ES-I3 (cell line): ENCODE measurements around the gene TADA2A.
"Not testable (repeated sequence)": the region's sequence is repeated elsewhere in the genome, so short reads cannot be mapped to it uniquely, and the experiment has no call there.

ENCODE experiments used
- H3K36me3 ChIP-seq: 2 replicates; pipeline ENCODE4 v1.6.1; 2013; ENCODE audit warnings: mild to moderate bottlenecking, low read length, control low read depth, moderate library complexity; ENCODE audit not compliant: insufficient read depth
- H3K4me1 ChIP-seq: 2 replicates; pipeline ENCODE4 v1.6.1; 2013; ENCODE audit warnings: mild to moderate bottlenecking, control low read depth, low read length; ENCODE audit not compliant: insufficient read depth
- H3K9ac ChIP-seq: 2 replicates; pipeline ENCODE4 v1.6.1; 2013; ENCODE audit warnings: low read depth, mild to moderate bottlenecking, low read length, moderate library complexity
- H3K9me3 ChIP-seq: 2 replicates; pipeline ENCODE4 v1.6.1; 2013; ENCODE audit warnings: mild to moderate bottlenecking, low read length, moderate library complexity; ENCODE audit not compliant: control insufficient read depth, insufficient read depth

Gene TADA2A

DNA sequence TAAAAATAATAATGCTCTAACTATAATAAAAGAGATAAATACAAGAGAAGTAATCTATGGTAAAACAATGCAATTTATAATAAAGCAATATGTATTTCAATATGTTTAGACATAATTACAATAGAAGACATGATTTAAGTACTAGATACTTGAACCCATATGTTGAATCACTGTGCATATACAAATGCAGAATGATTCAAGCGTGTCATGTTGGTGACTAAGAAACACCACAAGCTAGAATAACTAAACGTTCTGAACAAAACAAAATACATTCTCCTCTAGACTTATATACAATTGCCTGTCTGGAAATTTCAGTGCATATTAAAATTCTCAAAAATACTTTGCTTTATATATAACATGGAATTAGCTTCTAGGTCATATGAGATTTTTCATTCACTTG, 11.2 kb downstream of the TADA2A start:
- H3K4me1 ChIP-seq, result no peaks in the 10 kb centered on the region
- no peak overlapping the region for H3K9ac ChIP-seq
- H3K36me3 ChIP-seq, result peaks cover 5% of the 10 kb centered on the region; the same call in 1 of the 2 replicates
- no peaks in the 10 kb centered on the region for H3K9me3 ChIP-seq

DNA sequence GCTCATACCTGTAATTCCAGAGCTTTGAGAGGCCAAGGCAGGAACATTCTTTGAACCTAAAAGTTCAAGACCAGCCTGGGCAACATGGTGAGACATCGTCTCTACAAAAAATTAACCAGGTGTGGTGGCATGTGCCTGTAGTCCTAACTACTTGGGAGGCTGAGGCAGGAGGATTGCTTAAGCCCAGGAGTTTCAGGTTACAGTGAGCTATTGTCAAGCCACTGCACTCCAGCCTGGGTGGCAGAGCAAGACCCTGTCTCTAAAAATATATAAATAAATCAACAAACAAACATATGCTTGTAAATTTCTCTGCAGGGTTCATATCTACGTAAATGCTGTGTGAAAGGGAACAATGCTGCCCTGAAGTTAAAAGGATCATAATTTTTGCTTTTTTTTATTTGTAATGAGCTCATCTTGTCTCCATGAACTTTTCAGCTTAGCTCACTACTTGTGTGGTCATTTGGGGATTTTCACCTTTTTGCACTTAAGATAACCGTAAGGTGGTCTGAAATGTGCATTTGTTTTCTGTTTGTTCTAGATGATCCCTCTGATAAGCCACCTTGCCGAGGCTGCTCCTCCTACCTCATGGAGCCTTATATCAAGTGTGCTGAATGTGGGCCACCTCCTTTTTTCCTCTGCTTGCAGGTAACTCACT, 16.4 kb downstream of the TADA2A start:
- Histone ChIP-seq H3K9me3 (no peaks in the 10 kb centered on the region), H3K4me1 (no peaks in the 10 kb centered on the region), H3K36me3 (peaks cover 5% of the 10 kb centered on the region), H3K9ac (no peak overlapping the region)

DNA sequence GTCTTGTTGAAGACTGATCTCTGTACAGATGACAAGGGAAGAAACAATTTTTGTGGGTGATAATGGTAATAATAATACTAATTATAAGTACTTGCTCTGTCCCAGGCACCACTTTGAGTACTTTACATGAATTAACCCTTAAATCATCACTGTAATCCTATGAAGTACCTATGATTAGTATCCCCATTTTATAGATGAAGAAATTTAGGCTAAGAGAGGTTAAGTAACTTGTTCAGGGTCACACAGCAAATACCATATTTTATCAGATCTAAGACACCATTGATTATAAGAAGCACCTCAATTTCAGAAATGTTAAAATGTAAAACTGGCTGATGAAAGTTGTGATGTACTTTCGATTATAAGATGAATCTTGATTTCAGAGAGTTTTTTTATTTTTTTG, 18.6 kb downstream of the TADA2A start:
- peaks cover 5% of the 10 kb centered on the region for H3K36me3 ChIP-seq
- H3K9ac ChIP-seq, result no peak overlapping the region
- no peaks in the 10 kb centered on the region for H3K9me3 ChIP-seq
- peaks cover 3% of the 10 kb centered on the region; the same call in 1 of the 2 replicates for H3K4me1 ChIP-seq

DNA sequence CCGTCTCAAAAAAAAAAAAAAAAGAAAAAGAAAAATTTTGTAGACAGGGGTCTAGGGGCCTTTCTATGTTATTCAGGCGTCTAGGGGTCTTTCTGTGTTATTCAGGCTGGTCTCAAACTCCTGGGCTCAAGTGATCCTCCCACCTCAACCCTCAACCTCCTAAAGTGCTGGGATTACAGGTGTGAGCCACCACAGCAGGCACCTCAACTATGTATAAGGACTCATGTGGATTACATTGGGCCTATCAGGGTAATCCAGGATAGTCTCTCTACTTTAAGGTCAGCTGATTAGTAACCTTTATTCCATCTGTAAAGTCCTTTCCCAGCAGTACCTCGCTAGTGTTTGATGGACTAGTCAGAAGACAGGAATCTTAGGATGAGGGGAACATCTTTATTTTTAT, 22.4 kb downstream of the TADA2A start:
- H3K36me3 ChIP-seq, result no peaks in the 10 kb centered on the region; the same call in 1 of the 2 replicates
- H3K9ac ChIP-seq, result no peak overlapping the region
- peaks cover 3% of the 10 kb centered on the region; the same call in 1 of the 2 replicates for H3K4me1 ChIP-seq
- H3K9me3 ChIP-seq, result no peaks in the 10 kb centered on the region

DNA sequence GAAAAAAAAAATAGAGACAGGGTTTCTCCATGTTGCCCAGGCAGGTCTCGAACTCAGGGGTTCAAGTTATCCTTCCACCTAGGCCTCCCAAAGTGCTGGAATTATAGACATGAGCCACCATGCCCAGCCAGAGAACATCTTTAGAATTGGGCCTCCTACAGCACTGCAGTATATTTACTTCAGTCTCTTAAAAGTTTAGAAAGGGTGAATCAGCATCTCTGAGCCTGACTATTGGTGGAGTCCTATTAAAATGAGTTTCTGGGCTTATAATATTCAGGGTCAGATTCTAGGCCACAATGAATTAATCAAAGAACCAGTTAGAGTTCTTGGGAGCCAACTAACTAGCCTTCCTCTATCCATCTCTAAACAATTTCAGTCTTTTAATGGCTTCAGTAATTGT, 22.8 kb downstream of the TADA2A start:
- no peaks in the 10 kb centered on the region for H3K9me3 ChIP-seq
- no peaks in the 10 kb centered on the region; the same call in 1 of the 2 replicates for H3K36me3 ChIP-seq
- H3K9ac ChIP-seq, result no peak overlapping the region
- peaks cover 3% of the 10 kb centered on the region; the same call in 1 of the 2 replicates for H3K4me1 ChIP-seq

DNA sequence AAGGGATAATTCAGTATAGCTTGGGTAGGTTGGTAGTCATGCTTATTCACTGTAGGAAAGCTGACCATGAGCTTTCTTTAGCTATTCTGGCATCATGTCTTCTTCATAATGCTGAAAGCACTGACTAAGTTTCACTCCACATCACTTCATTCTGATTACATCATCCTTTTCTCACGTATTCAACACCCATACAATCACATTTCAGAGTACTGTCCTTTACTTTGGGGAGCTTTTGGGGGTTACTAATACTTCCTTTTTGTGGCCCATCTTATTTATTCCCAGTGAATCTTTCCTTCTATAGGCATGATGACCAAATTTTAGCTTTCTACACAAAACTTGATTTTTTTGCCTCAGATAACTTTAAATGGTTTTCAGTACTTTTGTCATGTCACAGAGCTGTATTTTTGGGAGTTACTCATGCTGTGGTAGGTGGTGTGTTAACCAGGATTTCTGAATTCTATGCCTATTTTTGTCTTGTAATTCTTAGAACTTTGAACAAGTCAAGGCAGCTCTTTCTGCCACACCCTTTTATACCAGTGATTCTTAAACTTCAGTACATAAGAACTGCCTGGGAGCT, 23.5 kb downstream of the TADA2A start:
- H3K4me1 ChIP-seq, result peaks cover 3% of the 10 kb centered on the region; the same call in 1 of the 2 replicates
- no peak overlapping the region for H3K9ac ChIP-seq
- no peaks in the 10 kb centered on the region; the same call in 1 of the 2 replicates for H3K36me3 ChIP-seq

DNA sequence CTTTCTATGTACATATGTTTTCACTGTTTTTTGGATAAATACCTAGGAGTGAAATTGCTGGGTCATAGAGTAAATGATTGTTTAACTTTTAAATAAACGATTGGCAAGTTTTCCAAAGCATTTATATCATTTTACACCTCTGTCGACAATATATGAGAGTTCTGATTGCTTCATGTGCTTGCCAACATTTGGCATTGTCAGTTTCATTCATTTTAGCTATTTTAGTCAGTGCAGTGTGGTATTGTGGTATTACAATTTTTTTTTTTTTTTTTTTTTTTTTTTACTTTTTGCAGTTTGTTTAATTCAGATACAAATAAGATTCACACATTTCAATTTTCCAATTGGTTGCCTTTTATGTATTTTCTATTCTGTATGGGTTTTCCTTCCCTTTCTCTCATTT, 26.0 kb downstream of the TADA2A start:
- Histone ChIP-seq H3K9me3 (no peaks in the 10 kb centered on the region), H3K9ac (no peak overlapping the region), H3K4me1 (peaks cover 3% of the 10 kb centered on the region; the same call in 1 of the 2 replicates), H3K36me3 (no peaks in the 10 kb centered on the region; the same call in 1 of the 2 replicates)

More for the DNA sequence above, 23.5 kb downstream of the TADA2A start:
- no peaks in the 10 kb centered on the region for H3K9me3 ChIP-seq

DNA sequence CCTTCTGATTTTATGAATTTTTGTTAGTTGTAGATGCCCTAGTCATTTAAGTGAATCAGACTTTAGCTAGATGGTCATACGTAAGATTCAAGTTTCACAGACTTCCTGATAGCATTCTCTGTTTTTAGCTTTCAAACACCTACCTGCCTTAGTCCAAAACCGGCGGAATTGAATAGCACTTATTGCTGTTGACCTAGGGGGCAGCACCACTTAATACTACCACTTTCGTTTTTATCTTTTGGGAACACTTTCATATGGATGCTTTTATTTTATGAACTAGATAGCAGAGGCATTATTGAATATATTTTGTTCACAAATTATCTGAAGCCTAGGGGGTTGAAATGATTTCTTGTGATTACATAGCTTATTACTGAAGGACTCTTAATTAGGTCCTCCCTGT, 31.5 kb downstream of the TADA2A start:
- H3K9me3 ChIP-seq, result no peaks in the 10 kb centered on the region
- peaks cover 5% of the 10 kb centered on the region; the same call in 1 of the 2 replicates for H3K36me3 ChIP-seq
- H3K9ac ChIP-seq, result no peak overlapping the region
- no peaks in the 10 kb centered on the region for H3K4me1 ChIP-seq

DNA sequence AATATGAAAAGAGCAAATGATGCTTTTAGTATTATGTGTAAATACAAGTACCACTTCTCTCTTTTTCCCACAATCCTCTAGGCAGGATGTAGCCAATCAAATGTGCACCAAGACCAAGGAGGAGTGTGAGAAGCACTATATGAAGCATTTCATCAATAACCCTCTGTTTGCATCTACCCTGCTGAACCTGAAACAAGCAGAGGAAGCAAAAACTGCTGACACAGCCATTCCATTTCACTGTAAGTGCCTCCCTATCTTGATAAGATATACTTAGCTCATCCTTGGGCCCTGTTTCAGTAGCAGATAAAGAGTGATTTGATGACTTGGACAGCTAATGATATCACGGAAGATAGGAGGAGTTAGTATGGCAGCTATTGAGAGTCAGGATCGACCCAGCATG, 33.7 kb downstream of the TADA2A start:
- no peak overlapping the region for H3K9ac ChIP-seq
- H3K36me3 ChIP-seq, result peaks cover 5% of the 10 kb centered on the region; the same call in 1 of the 2 replicates

DNA sequence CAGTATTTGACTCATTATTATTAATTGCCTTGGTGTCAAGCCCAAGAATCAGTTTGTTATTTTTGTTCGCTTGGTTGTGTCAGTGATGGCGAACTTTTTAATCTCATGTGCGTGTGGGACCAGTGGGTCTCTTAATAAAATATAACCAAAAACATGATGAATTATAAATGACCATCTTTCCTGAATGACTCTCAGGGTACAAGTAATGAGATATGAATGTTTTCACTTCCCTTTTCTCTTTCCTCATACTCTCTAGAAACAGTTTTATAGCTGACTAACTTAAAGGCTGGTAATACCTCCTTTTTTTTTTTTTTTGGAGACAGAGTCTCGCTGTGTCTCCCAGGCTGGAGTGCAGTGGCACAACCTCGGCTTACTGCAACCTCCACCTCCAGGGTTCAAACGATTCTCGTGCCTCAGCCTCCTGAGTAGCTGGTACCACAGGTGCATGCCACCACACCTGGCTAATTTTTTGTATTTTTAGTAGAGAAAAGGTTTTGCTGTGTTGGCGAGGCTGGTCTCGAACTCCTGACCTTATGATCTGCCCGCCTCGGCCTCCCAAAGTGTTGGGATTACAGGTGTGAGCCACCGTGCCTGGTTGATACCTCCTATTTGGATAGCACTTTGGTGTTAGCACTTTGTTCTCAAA, 34.8 kb downstream of the TADA2A start:
- H3K9ac ChIP-seq, H3K4me1 ChIP-seq, H3K9me3 ChIP-seq, H3K36me3 ChIP-seq: not testable (repeated sequence)

More for the DNA sequence above, 33.7 kb downstream of the TADA2A start:
- no peaks in the 10 kb centered on the region for H3K4me1 ChIP-seq
- H3K9me3 ChIP-seq, result no peaks in the 10 kb centered on the region

DNA sequence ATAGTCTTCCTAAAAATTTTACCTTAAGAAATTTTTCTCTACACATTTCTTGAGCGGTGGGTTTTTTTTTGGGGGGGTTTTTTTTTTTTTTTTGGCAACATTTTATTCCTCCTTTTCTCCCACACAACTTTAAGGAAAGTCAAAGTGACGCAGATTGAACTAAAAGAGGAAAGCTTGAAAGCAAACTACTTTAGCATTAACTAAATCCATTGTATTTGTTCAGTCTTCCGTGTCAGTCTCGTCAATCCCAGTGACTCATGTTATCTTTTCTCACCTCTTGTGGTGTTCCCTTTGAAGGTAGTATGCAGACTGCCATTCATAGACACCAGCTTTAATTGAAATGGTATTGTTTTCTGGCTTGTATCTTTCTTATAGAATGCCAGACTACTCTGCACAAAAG, 39.3 kb downstream of the TADA2A start:
- Histone ChIP-seq H3K36me3 (no peaks in the 10 kb centered on the region; the same call in 1 of the 2 replicates), H3K9ac (no peak overlapping the region), H3K9me3 (no peaks in the 10 kb centered on the region), H3K4me1 (peaks cover 5% of the 10 kb centered on the region; the same call in 1 of the 2 replicates)

DNA sequence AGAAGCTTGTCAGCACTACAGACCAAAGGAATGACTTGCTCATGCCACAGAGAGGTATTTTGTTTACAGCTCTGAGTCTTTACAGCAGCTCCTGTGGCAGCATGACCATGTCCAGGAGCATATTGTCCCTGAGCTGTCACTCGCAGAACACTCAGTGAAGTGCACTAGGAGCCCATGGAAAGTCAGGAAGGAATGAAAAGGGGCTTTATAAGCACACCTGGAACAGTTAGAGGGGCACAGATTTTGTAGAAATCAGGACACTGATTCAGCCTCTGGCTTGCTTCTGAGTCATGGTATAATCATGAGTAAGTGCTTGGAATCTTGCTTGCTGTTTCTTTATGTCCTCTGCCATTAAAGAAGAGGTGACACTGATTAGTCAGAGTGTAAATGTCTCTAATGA, 41.0 kb downstream of the TADA2A start:
- Histone ChIP-seq H3K9me3 (no peaks in the 10 kb centered on the region), H3K9ac (no peak overlapping the region), H3K4me1 (peaks cover 5% of the 10 kb centered on the region; the same call in 1 of the 2 replicates), H3K36me3 (no peaks in the 10 kb centered on the region)

DNA sequence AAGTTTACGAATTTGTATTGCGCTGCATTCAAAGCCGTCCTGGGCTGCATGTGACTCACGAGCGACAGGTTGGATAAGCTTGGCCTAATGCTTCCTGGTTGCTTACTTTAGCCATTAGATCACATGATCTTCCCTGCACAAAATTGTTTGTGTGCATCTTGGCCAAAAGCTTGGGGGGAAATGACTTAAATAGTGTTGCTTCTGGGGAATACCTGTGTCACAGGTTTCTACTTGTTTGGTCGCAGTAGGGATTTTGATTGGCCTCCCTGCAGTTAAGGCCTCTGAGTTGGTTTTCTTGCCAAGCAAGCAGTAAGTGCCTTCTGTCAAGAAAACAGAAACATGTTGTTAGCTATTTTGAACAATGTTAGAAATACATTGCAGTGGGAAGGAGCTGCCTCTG, 43.4 kb downstream of the TADA2A start:
- Histone ChIP-seq H3K4me1 (peaks cover 5% of the 10 kb centered on the region; the same call in 1 of the 2 replicates), H3K9ac (no peak overlapping the region), H3K9me3 (no peaks in the 10 kb centered on the region), H3K36me3 (no peaks in the 10 kb centered on the region)

DNA sequence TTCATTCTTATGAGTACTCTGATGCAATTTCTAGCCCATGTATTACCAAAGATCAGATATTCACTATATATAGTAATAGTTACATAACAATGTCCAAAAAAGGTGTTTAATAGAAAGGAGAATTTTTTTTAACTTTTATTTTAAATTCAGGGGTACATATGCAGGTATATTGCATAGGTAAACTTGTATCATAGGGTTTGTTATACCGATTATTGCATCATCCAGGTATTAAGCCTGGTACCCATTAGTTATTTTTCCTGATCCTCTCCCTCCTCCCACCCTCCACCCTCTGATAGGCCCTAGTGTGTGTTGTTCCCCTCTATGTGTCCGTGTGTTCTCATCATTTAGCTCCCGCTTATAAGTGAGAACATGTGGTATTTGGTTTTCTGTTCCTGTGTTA, 51.1 kb downstream of the TADA2A start:
- not testable (repeated sequence) for H3K4me1 ChIP-seq, H3K9me3 ChIP-seq, H3K9ac ChIP-seq, H3K36me3 ChIP-seq

DNA sequence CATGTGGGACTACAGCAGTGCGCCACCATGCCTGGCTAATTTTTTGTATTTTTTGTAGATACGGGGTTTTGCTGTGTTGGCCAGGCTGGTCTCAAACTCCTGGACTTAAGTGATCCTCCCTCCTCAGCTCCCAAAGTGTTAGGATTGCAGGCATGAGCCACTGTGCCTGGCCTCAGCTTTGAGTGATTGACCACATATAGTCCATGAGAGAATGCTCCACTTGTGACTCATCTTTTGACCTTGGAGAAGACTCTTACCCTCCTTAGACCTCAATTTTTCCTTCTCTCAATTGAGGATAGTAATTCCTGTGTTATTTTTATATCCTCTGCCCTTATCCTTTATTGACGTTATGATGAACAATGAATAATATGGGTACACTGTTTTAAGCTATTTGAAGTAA, 52.1 kb downstream of the TADA2A start:
- Histone ChIP-seq H3K9me3 (no peaks in the 10 kb centered on the region), H3K36me3 (no peaks in the 10 kb centered on the region), H3K4me1 (no peaks in the 10 kb centered on the region), H3K9ac (no peak overlapping the region)
